HepG2 (cell line): ENCODE results near the gene RGS14.

Source experiments
- ETV5 ChIP-seq: IDR thresholded peaks from 2 replicates; pipeline ENCODE4 v1.6.1; 2018; ENCODE audit warnings: missing biosample characterization, missing genetic modification reagents, inconsistent platforms, borderline replicate concordance
- HCFC1 ChIP-seq: fragments of 150-350 bp; IDR thresholded peaks from 2 replicates; pipeline ENCODE4 v1.6.1; 2014; ENCODE audit warnings: low read depth, low read length
- HNRNPLL ChIP-seq: fragments of 200-400 bp; formaldehyde crosslinking; IDR thresholded peaks from 2 replicates; pipeline ENCODE4 v1.6.1; 2017; ENCODE audit warnings: mild to moderate bottlenecking, low read depth, low read length; ENCODE audit not compliant: poor library complexity, severe bottlenecking
- POLR2A ChIP-seq, 2 experiments: IDR thresholded peaks; 2 replicates each; pipeline ENCODE4 v1.6.1; 2011; ENCODE audit warnings: low read depth in 2 of 2, low read length in 2 of 2, mild to moderate bottlenecking in 1 of 2, moderate library complexity in 1 of 2; ENCODE audit not compliant: insufficient read depth in 1 of 2
- USF2 ChIP-seq, 2 experiments: sonication (generic) in 1 of 2; formaldehyde crosslinking in 1 of 2; IDR thresholded peaks; 2 replicates each; pipeline versions ENCODE4 v1.5.1 to v1.6.1; 2011 to 2020; ENCODE audit warnings: borderline replicate concordance in 1 of 2, low read depth in 1 of 2, low read length in 1 of 2, mild to moderate bottlenecking in 1 of 2, missing genetic modification reagents in 1 of 2, moderate library complexity in 1 of 2
- ZNF274 ChIP-seq: sonication (generic); formaldehyde crosslinking; IDR thresholded peaks from 2 replicates; pipeline ENCODE4 v1.5.1; 2020; ENCODE audit warnings: mild to moderate bottlenecking, missing genetic modification reagents
- TF ChIP-seq, protein P1 (sequence below): sonication (generic); formaldehyde crosslinking; IDR thresholded peaks from 2 replicates; pipeline ENCODE4 v1.8.1; 2023; ENCODE audit warnings: mild to moderate bottlenecking, missing genetic modification reagents

- TF ChIP-seq HNRNPLL (no peak), USF2 (IDR thresholded peaks at IDR 0.05; ENCODE audit: low read depth, low read length) (no peak), USF2 (CRISPR knock-in tag; IDR thresholded peaks at IDR 0.05; ENCODE audit: borderline replicate concordance) (no peak), POLR2A (IDR thresholded peaks at IDR 0.05; ENCODE audit: insufficient read depth in 1 of 2, low read depth in 2 of 2, low read length in 2 of 2) (no peak), ZNF274 (CRISPR knock-in tag) (no peak), ETV5 (CRISPR knock-in tag) (no peak), HCFC1 (no peak)
- TF ChIP-seq, protein P1, sequence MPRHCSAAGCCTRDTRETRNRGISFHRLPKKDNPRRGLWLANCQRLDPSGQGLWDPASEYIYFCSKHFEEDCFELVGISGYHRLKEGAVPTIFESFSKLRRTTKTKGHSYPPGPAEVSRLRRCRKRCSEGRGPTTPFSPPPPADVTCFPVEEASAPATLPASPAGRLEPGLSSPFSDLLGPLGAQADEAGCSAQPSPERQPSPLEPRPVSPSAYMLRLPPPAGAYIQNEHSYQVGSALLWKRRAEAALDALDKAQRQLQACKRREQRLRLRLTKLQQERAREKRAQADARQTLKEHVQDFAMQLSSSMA (CRISPR knock-in tag), result no peak
Observed at GRCh38 chr5:177403102-177403791, 45.5 kb downstream of the RGS14 start.
